Astrocyte of the hippocampus (primary cell): ENCODE data around the gene SMARCB1.

Source experiments
- DNase-seq: peaks from one replicate; pipeline ENCODE4 v3.0.0; 2011; ENCODE audit warnings: low read depth, low spot score

SMARCB1 gene

DNA sequence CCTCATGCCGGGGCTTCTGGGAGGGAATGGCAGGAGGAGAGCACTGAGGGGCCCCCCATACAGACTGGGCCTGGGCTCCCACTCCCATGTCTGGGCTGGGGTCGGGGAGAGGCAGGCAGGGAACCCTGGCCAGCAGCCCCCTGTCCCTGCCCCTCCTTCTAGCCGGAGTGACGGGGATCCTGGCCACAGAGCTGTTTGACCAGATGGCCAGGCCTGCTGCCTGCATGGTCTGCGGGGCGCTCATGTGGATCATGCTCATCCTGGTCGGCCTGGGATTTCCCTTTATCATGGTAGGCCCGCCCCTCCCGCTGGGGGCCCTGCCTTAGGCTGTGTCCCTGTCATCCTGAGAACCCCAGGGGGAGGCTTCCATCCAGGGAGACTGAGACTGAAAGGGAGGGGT lies 97.4 kb downstream of the SMARCB1 start:
- no peak for DNase-seq
